Breast epithelium (tissue), 3 donors: ENCODE data around the gene PKN1.

ENCODE experiments used
- CTCF ChIP-seq, 3 donors: fragments of 450-650 bp; IDR thresholded peaks; one replicate each; pipeline ENCODE4 v1.5.1; 2016 to 2017; ENCODE audit warnings: antibody characterized with exemption in 3 of 3, mild to moderate bottlenecking in 3 of 3, moderate library complexity in 3 of 3
- POLR2A ChIP-seq: fragments of 450-650 bp; IDR thresholded peaks from one replicate; pipeline ENCODE4 v1.6.1; 2016; ENCODE audit warnings: antibody characterized with exemption, mild to moderate bottlenecking, moderate library complexity
- POLR2AphosphoS5 ChIP-seq, 3 donors: sonication (generic); formaldehyde crosslinking; IDR thresholded peaks; one replicate each; pipeline ENCODE4 v1.6.1; 2017; ENCODE audit warnings: antibody characterized with exemption in 3 of 3

- TF ChIP-seq POLR2A = no peak
- no peak for TF ChIP-seq CTCF (IDR thresholded peaks at IDR 0.05)
- no peak for TF ChIP-seq POLR2AphosphoS5 (IDR thresholded peaks at IDR 0.05)
Measured at GRCh38 chr19:14391156-14391821, 41.8 kb upstream of the PKN1 start.
